Esophagus muscularis mucosa (tissue), 3 donors: ENCODE measurements around the gene OBSCN.

ENCODE experiments used
- POLR2A ChIP-seq: fragments of 450-650 bp; IDR thresholded peaks from one replicate; pipeline ENCODE4 v1.6.1; 2017; ENCODE audit warnings: antibody characterized with exemption, moderate library complexity, mild to moderate bottlenecking, low read depth
- POLR2AphosphoS5 ChIP-seq, 2 donors: sonication (generic); formaldehyde crosslinking; IDR thresholded peaks; one replicate each; pipeline ENCODE4 v1.6.1; 2017; ENCODE audit warnings: antibody characterized with exemption in 2 of 2
- TF ChIP-seq, protein P1 (sequence below), 3 experiments: fragments of 200-600 bp in 2 of 3; fragments of 450-650 bp in 1 of 3; sonication (generic) in 2 of 3; IDR thresholded peaks; one replicate each; pipeline ENCODE4 v1.5.1; 2017 to 2019; ENCODE audit warnings: antibody characterized with exemption in 3 of 3, mild to moderate bottlenecking in 2 of 3, moderate library complexity in 1 of 3

GRCh38 chr1:228424685-228425660 lies 217.1 kb downstream of the OBSCN start:
- TF ChIP-seq, protein P1, sequence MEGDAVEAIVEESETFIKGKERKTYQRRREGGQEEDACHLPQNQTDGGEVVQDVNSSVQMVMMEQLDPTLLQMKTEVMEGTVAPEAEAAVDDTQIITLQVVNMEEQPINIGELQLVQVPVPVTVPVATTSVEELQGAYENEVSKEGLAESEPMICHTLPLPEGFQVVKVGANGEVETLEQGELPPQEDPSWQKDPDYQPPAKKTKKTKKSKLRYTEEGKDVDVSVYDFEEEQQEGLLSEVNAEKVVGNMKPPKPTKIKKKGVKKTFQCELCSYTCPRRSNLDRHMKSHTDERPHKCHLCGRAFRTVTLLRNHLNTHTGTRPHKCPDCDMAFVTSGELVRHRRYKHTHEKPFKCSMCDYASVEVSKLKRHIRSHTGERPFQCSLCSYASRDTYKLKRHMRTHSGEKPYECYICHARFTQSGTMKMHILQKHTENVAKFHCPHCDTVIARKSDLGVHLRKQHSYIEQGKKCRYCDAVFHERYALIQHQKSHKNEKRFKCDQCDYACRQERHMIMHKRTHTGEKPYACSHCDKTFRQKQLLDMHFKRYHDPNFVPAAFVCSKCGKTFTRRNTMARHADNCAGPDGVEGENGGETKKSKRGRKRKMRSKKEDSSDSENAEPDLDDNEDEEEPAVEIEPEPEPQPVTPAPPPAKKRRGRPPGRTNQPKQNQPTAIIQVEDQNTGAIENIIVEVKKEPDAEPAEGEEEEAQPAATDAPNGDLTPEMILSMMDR (IDR thresholded peaks at IDR 0.05): no peak
- no peak for TF ChIP-seq POLR2AphosphoS5 (IDR thresholded peaks at IDR 0.05)
- no peak for TF ChIP-seq POLR2A
